Stimulated activated CD8-positive, alpha-beta memory T cell treated with anti-CD3 and anti-CD28 coated beads, Interleukin-15, amount 100 ng/mL, for 24 hours (primary cell): ENCODE measurements around the gene STIP1.
"Not testable (repeated sequence)": the region's sequence is repeated elsewhere in the genome, so short reads cannot be mapped to it uniquely, and the experiment has no call there.

Experiments
- DNase-seq: peaks from one replicate; pipeline ENCODE4 v3.0.0-alpha.2; 2020; ENCODE audit warnings: low read depth

The STIP1 gene

GRCh38 chr11:64157631-64158394, 28.2 kb upstream of the STIP1 start:
- DNase-seq = no peak

- no peak for DNase-seq
Observed at GRCh38 chr11:64161037-64161436, 24.9 kb upstream of the STIP1 start.

- DNase-seq = not testable (repeated sequence)
Observed at GRCh38 chr11:64162769-64163168, 23.2 kb upstream of the STIP1 start.

DNA sequence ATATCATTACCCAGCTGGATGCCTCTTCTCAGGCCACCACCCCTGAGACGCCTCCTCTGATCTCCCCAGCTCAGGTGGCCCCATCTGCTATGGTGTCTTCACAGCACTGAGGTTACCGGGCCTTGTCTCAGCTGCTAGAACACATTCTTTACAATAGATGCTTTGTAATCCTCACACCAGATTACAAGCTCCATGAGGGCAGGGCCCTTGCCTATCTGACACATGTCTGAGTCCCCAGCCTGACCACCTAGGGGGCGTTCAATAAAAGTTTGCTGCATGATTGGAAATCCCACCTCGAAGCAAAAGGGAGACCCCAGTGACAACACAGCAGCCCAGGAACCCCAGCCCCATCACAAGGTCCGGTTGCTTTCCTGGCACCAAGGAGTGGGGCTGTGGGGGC, 22.0 kb upstream of the STIP1 start:
- no peak for DNase-seq

DNA sequence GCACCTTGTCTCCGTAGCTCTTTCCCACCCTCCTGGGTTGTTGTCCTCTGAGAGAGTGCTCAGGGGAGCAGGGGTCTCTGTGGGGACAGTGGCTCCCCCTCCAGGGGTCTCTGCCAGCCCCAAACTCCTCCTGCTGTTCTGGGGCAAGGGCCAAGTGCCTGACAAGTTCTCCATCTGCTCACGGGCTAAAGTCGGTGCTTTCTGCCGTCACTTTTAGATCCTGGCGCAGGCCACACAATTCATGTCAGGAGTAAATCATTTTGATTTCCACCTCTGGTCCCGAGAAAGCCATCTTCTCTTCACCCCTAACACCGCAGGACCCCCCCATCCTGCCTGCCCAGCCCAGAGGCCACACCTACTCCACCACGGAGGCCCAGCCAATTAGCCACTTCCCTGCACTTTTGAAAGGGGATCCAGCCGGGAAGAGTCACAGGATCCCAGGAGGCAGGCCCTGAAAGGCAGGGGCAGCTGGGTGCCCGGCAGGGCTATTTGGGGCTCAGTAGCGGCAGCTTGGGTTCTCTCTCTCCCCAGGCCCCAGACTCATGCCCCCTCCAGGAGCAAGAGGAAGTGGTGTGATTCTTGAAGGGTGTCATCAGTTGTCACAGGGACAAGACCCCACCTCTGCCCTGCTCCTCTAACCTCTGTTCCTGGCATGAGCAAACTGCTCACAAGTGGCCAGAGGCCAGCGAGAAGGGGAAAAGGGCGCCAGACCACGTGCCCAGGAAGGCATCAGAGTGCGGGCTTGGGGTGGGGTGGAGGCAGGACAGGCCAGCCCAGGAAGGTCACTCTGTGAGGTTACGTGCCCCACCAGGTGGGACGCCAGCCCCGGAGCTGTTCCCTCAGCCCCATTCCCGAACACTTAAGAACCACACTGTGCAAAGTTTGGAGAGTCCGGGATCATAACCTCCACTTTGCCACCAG, 21.3 kb upstream of the STIP1 start:
- DNase-seq = no peak

- no peak for DNase-seq
Observed at GRCh38 chr11:64165481-64165841, 20.5 kb upstream of the STIP1 start.

GRCh38 chr11:64165842-64166635, 19.9 kb upstream of the STIP1 start, which contains the start of gene MACROD1:
Gene MACROD1, minus strand, starts transcription at chr11:64166113. Its CDS starts 119 bp downstream, at chr11:64165994.
- DNase-seq = peak; percentile 73

GRCh38 chr11:64170419-64170818, 15.6 kb upstream of the STIP1 start:
- no peak for DNase-seq

DNA sequence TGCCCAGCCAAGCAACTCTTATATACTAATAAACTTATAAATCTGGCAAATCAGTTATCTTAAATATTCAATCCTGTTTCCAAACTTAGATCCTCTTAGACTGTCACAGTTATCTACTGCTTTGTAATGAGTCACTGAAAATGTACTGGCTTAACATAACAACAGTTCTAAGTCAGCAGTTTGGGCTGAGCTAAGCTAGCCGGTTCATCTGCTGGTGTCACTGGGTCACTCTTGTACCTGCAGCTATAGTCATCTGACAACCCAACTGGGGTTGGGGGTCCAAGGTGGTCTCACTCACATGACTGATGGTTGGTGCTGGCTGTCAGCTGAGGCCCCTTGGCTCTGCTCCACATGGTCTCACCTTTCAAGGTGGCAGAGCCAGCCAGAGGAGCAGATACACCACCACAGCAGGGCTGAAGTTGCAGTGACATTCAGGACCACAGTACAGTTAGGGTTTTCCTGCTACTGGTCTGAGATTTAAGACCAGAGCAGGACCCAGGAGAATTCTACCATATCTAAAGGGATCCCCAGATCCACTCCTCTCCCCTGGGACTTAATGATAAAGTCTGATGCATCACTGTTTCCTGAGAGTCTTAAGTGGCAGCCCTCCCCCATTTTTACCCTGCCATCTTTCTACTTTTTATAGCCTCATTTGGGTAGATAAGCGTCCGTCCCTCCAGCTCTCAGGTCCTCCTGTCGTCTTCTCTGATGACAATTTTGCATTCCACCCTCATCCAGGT, 12.2 kb upstream of the STIP1 start:
- DNase-seq = no peak

DNA sequence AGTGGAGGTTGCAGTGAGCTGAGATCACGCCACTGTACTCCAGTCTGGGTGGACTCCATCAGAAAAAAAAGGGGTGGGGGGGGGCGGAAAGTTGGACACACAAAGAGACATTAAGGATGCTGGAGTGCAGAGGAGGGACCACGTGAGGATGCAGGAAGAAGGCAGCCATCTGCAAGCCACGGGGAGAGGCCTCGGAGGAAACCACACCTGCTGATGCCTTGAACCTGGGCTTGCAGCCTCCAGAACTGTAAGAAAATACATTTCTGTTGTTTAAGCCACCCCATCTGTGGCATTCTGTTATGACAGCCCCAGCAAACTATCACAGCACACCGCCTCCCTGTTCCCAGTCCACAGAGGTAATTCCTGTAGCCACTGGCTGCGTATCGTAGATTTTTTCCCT, 9.2 kb upstream of the STIP1 start:
- no peak for DNase-seq

DNA sequence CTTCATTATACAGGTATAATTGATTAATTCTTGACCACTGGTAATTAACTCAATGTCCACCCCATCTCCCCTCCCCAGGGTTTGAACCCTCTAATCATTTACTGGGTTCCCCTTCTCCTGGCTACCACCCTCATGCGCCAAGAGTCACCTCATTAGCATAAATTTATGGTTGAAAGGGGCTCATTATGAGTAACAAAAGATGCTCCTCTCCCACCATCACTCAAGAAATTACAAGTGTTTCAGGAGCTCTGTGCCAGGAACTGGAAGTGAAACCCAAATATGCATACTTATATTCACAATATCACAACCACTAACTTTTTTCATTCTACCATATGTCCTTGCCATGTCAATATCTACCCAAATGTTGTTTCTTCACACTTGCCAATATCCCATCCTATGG, 7.8 kb upstream of the STIP1 start:
- no peak for DNase-seq

DNA sequence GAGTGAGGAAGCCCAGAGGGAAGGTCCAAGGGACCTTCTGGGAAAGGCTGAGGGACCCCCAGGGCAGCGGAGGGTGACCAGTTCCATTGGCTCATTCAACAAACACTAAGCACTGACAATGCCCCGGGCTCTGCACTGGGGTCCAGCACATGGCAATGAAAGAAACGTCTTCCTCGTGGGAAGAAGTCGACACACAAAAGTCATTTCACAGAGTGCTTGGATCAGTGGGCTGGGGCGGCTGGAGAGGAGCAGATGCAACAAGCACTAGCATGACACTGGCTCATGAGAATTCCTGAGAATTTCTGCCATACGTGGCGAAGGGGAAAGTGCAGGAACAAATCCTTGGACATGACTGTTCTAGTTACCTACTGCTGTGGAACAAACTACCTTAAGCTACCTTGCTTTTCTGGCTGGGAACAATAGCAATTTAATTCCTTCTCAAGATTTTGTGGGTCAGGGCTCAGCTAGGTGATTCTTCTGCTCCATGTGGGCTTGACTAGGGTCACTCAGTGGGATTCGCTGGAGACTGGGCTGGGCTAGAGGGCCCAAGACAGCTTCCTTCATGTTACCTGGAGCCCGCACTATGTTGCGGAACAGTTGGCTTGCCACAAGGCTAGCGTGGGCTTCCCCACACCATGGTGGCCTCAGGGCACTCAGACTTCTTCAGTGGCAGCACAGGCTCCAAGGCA, 6.9 kb upstream of the STIP1 start:
- no peak for DNase-seq

DNA sequence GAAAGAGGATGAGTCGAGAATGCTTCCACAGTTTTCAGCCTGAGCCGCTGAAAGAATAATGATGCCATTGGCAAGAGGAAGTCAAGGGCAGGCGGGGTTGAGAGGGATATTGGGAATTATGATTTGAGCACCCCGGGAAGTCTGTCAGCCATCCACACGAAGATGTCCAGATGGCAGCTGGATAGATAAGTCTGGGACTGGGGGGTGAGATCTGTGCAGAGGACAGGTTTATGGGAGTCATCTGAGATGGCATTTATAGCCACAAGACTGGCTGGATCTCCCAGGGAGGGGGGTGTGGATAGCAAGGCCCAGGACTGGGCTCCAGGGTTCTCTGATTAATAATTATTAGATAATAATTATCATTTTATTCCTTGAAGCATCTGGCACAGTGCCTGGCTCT, 5.1 kb upstream of the STIP1 start:
- DNase-seq = no peak

GRCh38 chr11:64181506-64182411, 4.2 kb upstream of the STIP1 start:
- DNase-seq = no peak

DNA sequence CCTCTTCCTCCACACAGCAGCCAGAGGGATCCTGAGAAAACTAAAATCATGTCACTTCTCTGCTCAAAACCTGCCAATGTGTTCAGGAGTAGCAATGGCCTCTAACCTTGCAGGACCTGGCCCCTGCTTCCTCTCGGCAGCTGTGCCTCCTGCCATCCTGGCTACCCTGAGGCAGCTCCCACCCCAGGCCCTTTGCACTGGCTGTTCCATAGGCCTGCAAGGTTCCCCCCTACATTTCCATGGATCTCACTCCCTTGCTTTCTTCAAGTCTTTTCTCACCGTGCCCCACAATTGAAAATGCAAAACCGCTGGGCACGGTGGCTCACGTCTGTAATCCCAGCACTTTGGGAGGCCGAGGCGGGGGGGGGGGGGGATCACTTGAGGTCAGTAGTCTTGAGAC, 2.1 kb upstream of the STIP1 start:
- no peak for DNase-seq

- no peak for DNase-seq
Observed at GRCh38 chr11:64185175-64185692, 737 bp upstream of the STIP1 start.

- DNase-seq = no peak
Observed at GRCh38 chr11:64186492-64187165, 658 bp downstream of the STIP1 start.

DNA sequence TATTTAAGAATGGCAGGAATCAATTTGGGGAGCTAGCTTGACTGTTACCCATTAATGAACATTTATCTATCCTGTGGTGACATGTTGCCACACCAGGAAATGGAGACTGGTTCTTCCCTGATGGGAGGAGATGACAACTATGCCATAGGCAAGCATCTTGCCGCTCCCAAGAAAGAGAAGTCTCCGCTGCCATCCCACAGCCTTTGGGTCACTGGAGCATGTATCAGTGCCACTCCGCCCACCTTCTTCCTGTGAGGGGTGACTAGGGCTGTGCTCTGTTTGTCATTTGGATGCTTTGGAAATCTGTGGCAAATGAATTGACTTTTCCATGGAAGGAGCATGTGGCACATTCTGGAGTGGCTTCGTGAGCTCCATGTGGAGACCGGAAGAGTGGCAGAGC, 6.5 kb downstream of the STIP1 start:
- DNase-seq = no peak

GRCh38 chr11:64196626-64197025, 10.7 kb downstream of the STIP1 start:
- DNase-seq = no peak
